Mesodermal cell (in vitro differentiated cells): ENCODE results near the gene KLHL22.

Experiments used
- H3K27ac ChIP-seq: 2 replicates; pipeline ENCODE4 v1.7.0; 2013; ENCODE audit warnings: mild to moderate bottlenecking, low read depth, low read length, moderate library complexity; ENCODE audit not compliant: severe bottlenecking
- H3K36me3 ChIP-seq: 2 replicates; pipeline ENCODE4 v1.7.1; 2013; ENCODE audit warnings: mild to moderate bottlenecking, low read length, moderate library complexity; ENCODE audit not compliant: control insufficient read depth, insufficient read depth
- H3K4me1 ChIP-seq: one replicate; pipeline ENCODE4 v1.7.1; 2013; ENCODE audit warnings: mild to moderate bottlenecking, low read length; ENCODE audit not compliant: insufficient read depth, control insufficient read depth, poor library complexity, severe bottlenecking
- H3K4me3 ChIP-seq: 2 replicates; pipeline ENCODE4 v1.7.0; 2013; ENCODE audit warnings: low read length, control low read depth, mild to moderate bottlenecking; ENCODE audit not compliant: insufficient read depth, poor library complexity, severe bottlenecking; ENCODE audit errors: extremely low read depth
- H3K9me3 ChIP-seq: 2 replicates; pipeline ENCODE4 v1.7.1; 2013; ENCODE audit warnings: mild to moderate bottlenecking, low read length, moderate library complexity; ENCODE audit not compliant: control insufficient read depth
- WGBS, 2 experiments: methylation state at CpG; one replicate each; pipeline ENCODE4 v1.1.5; 2013; ENCODE audit warnings: missing lambda C conversion rate in 2 of 2; ENCODE audit not compliant: insufficient coverage in 2 of 2; 5-methylcytosine and 5-hydroxymethylcytosine counted together

The KLHL22 gene

GRCh38 chr22:20430720-20431510 lies 64.7 kb downstream of the KLHL22 start:
- no peak overlapping the region for H3K4me3 ChIP-seq
- WGBS, 2 experiments: 9% methylated on average over 89 to 92 of the region's 94 CpGs
- H3K27ac ChIP-seq: no peak overlapping the region
- peaks cover 12% of the 10 kb centered on the region for H3K4me1 ChIP-seq
- peaks cover 41% of the 10 kb centered on the region for H3K36me3 ChIP-seq
- H3K9me3 ChIP-seq: no peaks in the 10 kb centered on the region

DNA sequence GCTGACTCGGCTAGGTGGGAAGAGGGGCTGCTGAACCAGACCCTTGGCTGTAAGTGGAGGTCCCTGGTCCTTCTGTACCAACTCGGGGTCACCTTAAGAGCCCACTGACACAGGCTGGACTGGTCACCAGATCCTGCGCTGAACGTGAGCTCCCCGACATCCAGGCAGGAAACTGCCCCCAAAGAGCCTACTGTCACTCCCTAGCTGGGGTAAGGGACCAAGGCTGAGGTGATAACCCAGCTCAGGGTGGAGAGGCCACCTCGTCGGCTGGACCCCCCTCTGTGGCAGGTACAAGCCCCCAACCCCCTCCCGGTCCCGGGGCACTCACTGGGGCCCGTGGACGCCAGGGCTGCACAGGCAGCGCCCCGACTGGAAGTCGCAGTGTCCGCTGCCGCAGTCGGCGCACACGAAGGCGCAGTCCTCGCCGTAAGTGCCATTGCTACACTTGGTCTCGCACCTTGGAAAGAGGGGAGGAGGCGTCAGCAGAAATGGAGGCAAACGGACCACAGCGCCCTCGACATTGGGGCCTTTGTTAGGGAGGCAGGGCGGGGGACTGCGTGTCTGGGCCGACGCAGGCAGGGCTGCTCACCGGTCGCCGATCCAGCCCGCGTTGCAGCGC lies 65.4 kb downstream of the KLHL22 start:
- no peak overlapping the region for H3K27ac ChIP-seq
- H3K4me1 ChIP-seq: peaks cover 12% of the 10 kb centered on the region
- WGBS, 2 experiments: 74 to 75% methylated on average over 34 to 37 of the region's 37 CpGs
- H3K36me3 ChIP-seq: peaks cover 41% of the 10 kb centered on the region
- H3K9me3 ChIP-seq: no peaks in the 10 kb centered on the region
- H3K4me3 ChIP-seq: no peak overlapping the region

DNA sequence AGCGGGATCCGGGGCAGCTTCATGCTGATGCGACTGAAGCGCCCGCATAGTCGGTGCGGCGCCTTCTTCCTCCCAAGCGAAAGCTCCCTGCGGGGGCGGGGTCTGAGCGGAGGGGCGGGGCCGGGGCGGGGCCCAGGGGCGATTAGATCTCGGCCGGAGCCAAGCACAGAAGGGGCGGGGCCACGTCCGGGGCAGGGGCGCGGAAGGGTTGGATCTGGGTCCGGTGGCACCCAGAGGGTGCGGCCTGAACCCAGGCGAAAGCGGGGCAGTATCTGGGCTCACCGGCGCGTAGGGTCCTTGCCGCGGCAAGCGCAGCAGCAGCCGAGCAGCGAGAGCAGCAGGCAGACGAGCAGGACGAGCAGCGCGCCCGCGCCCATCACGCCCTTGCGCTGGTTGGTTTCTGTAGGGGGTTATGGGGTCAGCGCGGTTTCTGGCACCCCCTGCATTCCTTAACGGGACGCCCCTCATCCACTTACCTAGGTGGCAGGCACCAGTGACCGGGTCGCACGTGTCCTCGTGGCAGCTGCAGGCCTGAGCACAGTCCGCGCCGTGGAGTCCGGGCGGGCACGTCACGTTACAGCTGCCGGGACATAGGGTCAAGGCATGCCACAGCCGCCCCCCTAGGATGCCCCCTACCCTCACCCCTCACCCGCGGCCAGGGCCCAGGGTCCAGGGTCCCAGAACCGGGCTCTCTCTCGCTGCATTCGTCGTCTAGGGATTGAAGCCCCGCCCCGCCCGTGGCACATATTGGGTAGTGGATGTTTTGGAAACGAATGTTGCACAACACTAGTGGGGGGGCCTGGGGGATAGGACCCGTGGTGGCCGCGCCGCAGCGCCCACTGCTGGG lies 66.1 kb downstream of the KLHL22 start:
- Histone ChIP-seq H3K27ac (no peak overlapping the region), H3K9me3 (no peaks in the 10 kb centered on the region), H3K36me3 (peaks cover 43% of the 10 kb centered on the region), H3K4me3 (no peak overlapping the region), H3K4me1 (peaks cover 12% of the 10 kb centered on the region)
- 70 to 80% methylated on average over 47 to 50 of the region's 75 CpGs for WGBS, 2 experiments

- WGBS, 2 experiments: 79 to 87% methylated on average over 16 to 21 of the region's 23 CpGs
- peaks cover 12% of the 10 kb centered on the region for H3K4me1 ChIP-seq
- no peak overlapping the region for H3K4me3 ChIP-seq
- H3K9me3 ChIP-seq: no peaks in the 10 kb centered on the region
- peaks cover 44% of the 10 kb centered on the region for H3K36me3 ChIP-seq
- H3K27ac ChIP-seq: no peak overlapping the region
Measured at GRCh38 chr22:20428496-20429253, 66.9 kb downstream of the KLHL22 start.

GRCh38 chr22:20427945-20428417 lies 67.6 kb downstream of the KLHL22 start:
- H3K36me3 ChIP-seq: peaks cover 43% of the 10 kb centered on the region
- H3K4me1 ChIP-seq: peaks cover 12% of the 10 kb centered on the region
- H3K9me3 ChIP-seq: no peaks in the 10 kb centered on the region
- H3K4me3 ChIP-seq: no peak overlapping the region
- 97% methylated on average over 4 of the region's 4 CpGs for WGBS, 2 experiments
- H3K27ac ChIP-seq: no peak overlapping the region

DNA sequence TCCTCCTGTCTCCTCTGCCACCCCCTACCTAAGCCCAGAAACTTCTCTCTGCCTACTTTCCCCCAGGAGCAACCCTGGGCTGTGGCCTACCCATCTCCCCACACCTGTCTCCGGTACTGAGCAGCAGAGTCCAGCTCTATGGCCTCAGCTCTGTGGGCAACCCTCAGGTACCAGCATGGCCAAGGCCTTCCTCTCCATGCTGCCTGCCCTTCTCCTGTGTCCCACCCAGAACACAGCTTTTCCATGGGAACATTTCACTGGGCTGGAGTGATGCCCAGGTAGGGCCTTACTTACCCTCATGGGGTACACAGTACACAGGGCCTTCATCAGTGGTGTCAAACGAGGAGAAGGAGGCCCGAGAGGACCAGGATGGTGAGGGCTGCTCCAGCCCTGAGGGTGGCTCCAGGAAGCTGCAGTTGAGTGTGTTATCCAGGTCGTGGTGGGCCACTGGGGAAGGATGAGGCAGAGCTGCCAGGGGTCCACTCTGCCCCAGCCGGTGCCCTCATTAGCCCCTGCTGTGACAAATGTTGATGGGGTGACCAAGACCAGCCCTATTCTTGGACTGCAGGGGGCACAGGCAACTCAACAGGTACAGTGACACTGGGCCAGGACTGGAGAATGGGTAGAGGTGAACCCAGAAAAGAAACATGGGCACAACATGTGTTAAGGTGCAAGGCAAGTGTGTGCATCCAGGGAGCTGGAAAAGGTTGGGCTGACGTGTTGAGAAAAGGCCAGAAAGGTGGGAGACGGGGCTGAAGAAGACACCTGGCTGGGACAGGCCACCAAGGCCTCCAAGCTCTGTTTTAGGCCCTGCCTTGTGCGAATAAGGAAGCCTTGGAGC lies 68.3 kb downstream of the KLHL22 start:
- H3K4me3 ChIP-seq: no peak overlapping the region
- peaks cover 43% of the 10 kb centered on the region for H3K36me3 ChIP-seq
- H3K9me3 ChIP-seq: no peaks in the 10 kb centered on the region
- H3K4me1 ChIP-seq: peaks cover 12% of the 10 kb centered on the region
- WGBS, 2 experiments: 92 to 96% methylated on average over 7 to 8 of the region's 8 CpGs
- no peak overlapping the region for H3K27ac ChIP-seq

DNA sequence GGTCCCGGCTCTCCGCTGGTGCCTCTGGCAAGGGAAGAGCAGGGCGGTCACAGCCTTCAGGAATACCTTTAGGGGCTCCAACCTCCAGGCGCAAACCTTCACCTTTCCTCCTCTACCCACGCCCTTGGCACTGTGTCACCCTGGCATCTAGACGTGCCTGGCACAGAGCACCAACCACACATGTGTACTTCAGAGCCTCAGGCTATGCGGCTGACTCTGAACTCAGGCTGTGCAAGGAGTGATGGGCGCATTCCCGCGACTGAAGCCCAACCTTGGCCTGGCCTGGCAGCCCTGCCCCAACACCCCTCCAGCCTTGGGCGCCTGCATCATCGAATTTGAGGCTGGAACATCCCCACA lies 69.4 kb downstream of the KLHL22 start:
- WGBS, 2 experiments: 92 to 93% methylated on average over 7 to 12 of the region's 12 CpGs
- Histone ChIP-seq H3K27ac (no peak overlapping the region), H3K4me3 (no peak overlapping the region), H3K36me3 (peaks cover 43% of the 10 kb centered on the region), H3K9me3 (no peaks in the 10 kb centered on the region), H3K4me1 (peaks cover 12% of the 10 kb centered on the region)

DNA sequence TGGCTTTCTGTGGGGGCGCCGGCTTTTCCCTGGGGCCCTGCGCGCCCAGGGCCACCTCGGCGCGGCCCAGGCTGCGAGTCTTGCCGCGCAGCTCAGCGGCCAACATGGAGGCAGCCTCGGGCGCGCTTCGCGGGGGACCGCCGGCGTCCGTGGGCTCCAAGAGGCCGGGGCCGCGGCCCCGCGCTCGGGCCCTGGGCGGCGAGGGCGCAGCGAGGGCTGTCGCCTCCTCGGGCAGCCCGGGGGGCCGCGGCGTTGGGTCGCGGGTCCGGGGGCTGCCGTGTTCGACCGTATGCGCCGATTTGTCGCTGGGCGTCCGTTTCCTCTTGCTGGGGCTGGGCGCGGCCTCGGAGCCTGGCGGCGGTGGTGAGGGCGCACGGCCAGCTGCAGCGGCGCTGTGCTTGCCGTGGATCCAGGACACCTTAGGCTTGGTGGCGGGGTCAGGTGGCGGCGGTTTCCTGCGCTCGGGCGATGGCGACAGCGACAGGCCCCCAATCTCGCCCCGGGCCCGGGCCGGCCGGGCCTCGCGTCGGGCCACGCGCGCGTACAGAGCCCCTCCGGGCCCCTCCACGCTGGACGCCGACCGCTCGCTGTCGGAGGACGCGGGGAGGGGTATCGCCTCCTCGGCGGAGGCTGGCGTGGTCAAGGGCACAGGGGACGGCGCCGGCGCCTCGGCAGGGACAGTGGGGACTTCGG lies 69.9 kb downstream of the KLHL22 start:
- peaks cover 43% of the 10 kb centered on the region for H3K36me3 ChIP-seq
- WGBS, 2 experiments: 96 to 97% methylated on average over 85 to 94 of the region's 96 CpGs

DNA sequence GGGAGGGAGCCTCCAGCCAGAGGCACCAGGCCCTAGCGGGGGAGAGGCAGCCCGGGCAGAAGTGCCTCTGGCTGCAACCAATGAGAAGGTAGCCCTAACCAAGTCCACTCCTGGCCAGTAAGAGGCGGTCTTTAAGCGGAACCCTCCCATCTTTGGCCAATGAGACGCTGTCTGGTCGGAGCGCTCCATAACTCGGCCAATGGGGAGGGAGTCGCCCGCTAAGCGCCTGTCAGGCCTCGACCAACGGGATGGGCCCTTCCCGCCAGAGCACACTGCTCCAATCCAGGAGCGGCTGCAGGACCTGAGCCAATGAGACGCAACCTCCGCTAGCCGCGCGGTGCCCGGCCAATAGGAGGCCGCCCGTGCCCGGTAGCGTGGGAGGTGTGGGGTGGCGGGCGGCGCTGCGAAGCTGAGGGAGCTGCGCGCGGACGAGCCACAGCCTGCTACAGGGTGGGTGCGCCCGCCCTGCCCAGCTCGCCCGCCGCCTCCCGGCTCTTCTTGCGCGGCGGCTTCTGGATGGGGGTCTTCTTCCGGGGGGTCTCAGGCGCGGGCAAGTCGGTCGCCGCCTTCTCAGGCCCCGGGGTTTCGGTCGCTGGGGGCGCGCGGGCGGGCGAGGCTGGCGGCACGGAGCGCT lies 70.5 kb downstream of the KLHL22 start:
- WGBS, 2 experiments: 96 to 97% methylated on average over 45 to 58 of the region's 59 CpGs
- no peak overlapping the region for H3K27ac ChIP-seq
- H3K36me3 ChIP-seq: peaks cover 39% of the 10 kb centered on the region

More for the DNA sequence above, 69.9 kb downstream of the KLHL22 start:
- Histone ChIP-seq H3K4me3 (no peak overlapping the region), H3K4me1 (peaks cover 10% of the 10 kb centered on the region), H3K27ac (no peak overlapping the region), H3K9me3 (no peaks in the 10 kb centered on the region)

More for the DNA sequence above, 70.5 kb downstream of the KLHL22 start:
- Histone ChIP-seq H3K4me1 (peaks cover 10% of the 10 kb centered on the region), H3K4me3 (no peak overlapping the region), H3K9me3 (no peaks in the 10 kb centered on the region)
